Gastrocnemius medialis (tissue), 4 donors: ENCODE measurements around the gene HOXB5.

Experiments used
- CTCF ChIP-seq, 5 experiments: fragments of 450-650 bp in 3 of 5; fragments of 200-600 bp in 2 of 5; sonication (generic) in 2 of 5; IDR thresholded peaks in 4 of 5; conservative IDR thresholded peaks in 1 of 5; 1 replicate in 4 of 5; 2 replicates in 1 of 5; pipeline ENCODE4 v1.5.1; 2016 to 2019; ENCODE audit warnings: antibody characterized with exemption in 5 of 5, mild to moderate bottlenecking in 3 of 5, moderate library complexity in 3 of 5
- POLR2A ChIP-seq, 2 donors: fragments of 450-650 bp; IDR thresholded peaks; one replicate each; pipeline ENCODE4 v1.6.1; 2017; ENCODE audit warnings: antibody characterized with exemption in 2 of 2, mild to moderate bottlenecking in 2 of 2, moderate library complexity in 2 of 2

- TF ChIP-seq CTCF (IDR thresholded peaks at IDR 0.05 in 4 of 5, conservative IDR thresholded peaks at IDR 0.05 in 1 of 5) (no peak), POLR2A (IDR thresholded peaks at IDR 0.05) (peak in 1 of 2 donors; percentile 41)
These were observed 4.4 kb upstream of the HOXB5 start for GRCh38 chr17:48597778-48598631.
